ENCODE measurements around the gene FZD1. TPM values are rescaled to one million over a fixed set of nuclear protein-coding genes. Genes with fewer than 3 reads are reported as not detected.

FZD1 gene
- total and polyA plus RNA-seq, 8 donors: 1.8 to 12.9 (median 4.8) TPM

DNA sequence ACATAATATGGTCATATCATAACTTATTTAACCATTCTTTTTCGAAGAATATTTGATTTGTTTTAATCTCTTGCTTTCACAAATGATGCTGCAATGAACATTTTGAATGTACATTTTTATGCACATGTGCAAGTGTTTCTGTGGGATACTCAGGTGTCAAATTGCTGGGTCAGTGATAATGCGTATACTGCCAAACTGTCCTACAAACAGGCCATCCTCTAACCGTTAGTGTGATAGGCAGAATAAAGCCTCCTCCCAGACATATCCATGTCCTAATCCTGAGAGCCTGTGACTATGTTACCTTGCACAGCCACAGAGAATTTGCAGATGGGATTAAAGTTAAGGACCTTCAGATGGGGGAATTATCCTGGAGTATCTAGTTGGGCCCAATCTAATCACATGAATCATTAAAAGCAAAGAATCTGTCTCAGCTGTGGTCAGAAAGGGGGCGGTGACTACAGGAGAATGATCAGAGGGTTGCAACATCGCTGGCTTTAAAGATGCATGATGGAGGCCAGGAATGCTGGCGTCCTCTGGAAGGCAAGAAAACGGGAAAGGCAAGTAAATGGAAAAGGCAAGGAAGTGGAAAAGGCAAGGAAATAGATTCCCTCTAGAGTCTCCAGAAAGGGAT is 46.7 kb downstream of the FZD1 start:
- Histone ChIP-seq H3K27ac (peak overlapping the region in 3 of 5 donors; percentile 53 to 65 (median 58)), H3K4me3 (no peak overlapping the region), H3K4me1 (peaks cover 0 to 9% (median 2%) of the 10 kb centered on the region in 4 donors), H3K27me3 (no peaks in the 10 kb centered on the region), H3K36me3 (no peaks in the 10 kb centered on the region), H3K9me3 (no peaks in the 10 kb centered on the region)
- DNase-seq: no peak
- TF ChIP-seq POLR2AphosphoS5 (IDR thresholded peaks at IDR 0.05) (peak in 1 of 3 donors; percentile 18), POLR2A (IDR thresholded peaks at IDR 0.05) (no peak), EP300 (IDR thresholded peaks at IDR 0.05) (no peak)
- TF ChIP-seq, protein P1, sequence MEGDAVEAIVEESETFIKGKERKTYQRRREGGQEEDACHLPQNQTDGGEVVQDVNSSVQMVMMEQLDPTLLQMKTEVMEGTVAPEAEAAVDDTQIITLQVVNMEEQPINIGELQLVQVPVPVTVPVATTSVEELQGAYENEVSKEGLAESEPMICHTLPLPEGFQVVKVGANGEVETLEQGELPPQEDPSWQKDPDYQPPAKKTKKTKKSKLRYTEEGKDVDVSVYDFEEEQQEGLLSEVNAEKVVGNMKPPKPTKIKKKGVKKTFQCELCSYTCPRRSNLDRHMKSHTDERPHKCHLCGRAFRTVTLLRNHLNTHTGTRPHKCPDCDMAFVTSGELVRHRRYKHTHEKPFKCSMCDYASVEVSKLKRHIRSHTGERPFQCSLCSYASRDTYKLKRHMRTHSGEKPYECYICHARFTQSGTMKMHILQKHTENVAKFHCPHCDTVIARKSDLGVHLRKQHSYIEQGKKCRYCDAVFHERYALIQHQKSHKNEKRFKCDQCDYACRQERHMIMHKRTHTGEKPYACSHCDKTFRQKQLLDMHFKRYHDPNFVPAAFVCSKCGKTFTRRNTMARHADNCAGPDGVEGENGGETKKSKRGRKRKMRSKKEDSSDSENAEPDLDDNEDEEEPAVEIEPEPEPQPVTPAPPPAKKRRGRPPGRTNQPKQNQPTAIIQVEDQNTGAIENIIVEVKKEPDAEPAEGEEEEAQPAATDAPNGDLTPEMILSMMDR (IDR thresholded peaks at IDR 0.05): no peak
- WGBS, 5 donors: 72 to 75% (median 75%) methylated on average over 7 of the region's 7 CpGs
- intact Hi-C loops (cut with DNase I; ENCODE audit: low total_unique reads): no loop called here

DNA sequence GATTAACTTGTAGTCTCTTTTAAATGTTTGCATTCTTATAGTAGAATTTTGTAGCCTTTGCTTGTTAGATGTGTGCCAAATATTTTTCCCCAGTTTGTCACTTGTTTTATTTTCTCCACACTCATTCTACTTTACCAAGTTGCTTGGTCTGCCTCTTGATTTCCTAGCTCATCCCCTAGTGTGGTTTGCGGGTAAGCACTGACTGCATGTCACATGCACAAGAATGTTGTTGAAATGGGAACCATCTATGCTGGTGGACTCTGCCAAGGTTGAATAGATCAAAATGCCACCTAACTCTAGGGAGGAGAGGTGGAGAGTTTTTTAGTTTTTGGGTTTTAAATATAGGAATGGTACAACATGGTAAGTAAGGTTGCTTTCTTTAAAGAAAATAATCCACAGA is 47.6 kb downstream of the FZD1 start:
- TF ChIP-seq POLR2AphosphoS5 (IDR thresholded peaks at IDR 0.05): no peak
- no peak for TF ChIP-seq EP300 (IDR thresholded peaks at IDR 0.05)
- TF ChIP-seq, protein P1 (IDR thresholded peaks at IDR 0.05): no peak
- TF ChIP-seq POLR2A (IDR thresholded peaks at IDR 0.05): no peak
- 59 to 87% (median 80%) methylated on average over 1 of the region's 1 CpG for WGBS, 5 donors
- no peaks in the 10 kb centered on the region for H3K9me3 ChIP-seq
- DNase-seq: no peak
- H3K27ac ChIP-seq: no peak overlapping the region
- intact Hi-C loops (cut with DNase I; ENCODE audit: low total_unique reads): no loop called here
- peaks cover 0 to 9% (median 2%) of the 10 kb centered on the region in 4 donors for H3K4me1 ChIP-seq
- H3K4me3 ChIP-seq: no peak overlapping the region
- H3K27me3 ChIP-seq: no peaks in the 10 kb centered on the region
- H3K36me3 ChIP-seq: no peaks in the 10 kb centered on the region

DNA sequence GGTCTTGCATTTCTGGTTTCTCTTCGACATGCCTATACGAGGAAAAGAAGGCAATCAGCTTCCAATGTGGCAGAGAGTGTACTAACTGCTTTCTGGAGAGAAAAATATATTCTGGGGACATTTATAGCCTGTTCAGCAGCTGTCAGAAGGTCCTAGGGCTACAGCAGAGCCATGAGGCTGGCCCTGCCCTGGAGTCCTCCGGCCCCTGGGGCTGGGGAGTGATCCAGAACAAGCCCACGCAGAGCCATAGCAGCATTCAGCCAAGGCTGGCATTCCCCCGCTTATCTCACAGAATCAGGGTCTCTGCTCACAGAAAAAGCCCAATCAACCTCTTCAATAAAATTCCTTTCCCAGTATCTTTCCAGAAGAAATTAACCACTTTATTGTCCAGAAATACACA is 48.9 kb downstream of the FZD1 start:
- DNase-seq: no peak
- Histone ChIP-seq H3K36me3 (no peaks in the 10 kb centered on the region), H3K9me3 (no peaks in the 10 kb centered on the region), H3K27me3 (no peaks in the 10 kb centered on the region), H3K4me3 (no peak overlapping the region), H3K4me1 (peaks cover 0 to 9% (median 2%) of the 10 kb centered on the region in 4 donors), H3K27ac (no peak overlapping the region)
- TF ChIP-seq POLR2A (IDR thresholded peaks at IDR 0.05): no peak
- no peak for TF ChIP-seq EP300 (IDR thresholded peaks at IDR 0.05)
- WGBS, 5 donors: 86 to 90% (median 87%) methylated on average over 5 of the region's 5 CpGs
- intact Hi-C loops (cut with DNase I; ENCODE audit: low total_unique reads): no loop called here

DNA sequence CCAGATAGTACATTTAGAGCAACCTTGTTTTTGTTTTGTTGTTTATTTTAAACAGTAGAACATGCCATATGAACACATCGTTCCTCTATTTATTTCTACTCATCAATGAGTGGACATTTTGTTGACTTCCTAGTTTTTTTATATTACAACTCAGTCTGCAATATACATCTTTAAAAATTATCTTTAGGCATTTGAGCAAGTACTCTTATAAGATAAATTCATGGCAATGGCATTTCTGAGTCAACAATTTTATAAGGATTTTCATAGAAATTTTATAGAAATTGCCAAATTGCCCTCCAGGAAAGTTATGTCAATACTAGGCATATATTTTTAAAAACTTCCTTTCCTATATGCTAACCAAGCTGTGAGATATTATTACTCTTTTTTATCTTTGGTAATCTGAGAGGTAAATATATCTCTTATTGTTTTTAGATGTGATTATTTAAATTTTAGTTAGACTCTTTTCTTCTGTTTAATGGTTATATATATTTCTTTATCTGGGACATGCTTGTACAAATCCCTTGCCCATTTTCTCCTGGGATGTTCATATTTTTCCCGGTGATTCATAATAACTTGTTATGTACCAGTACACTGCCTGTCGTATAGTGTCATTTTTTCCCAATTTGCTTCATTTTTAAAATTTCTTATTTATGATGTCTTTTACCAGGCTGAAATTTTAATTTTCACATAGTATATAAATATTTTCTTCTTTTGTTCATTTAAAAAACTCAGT is 50.5 kb downstream of the FZD1 start:
- WGBS, 5 donors: 83 to 90% (median 87%) methylated on average over 3 of the region's 3 CpGs
- H3K4me3 ChIP-seq: no peak overlapping the region

More for the DNA sequence above, 50.5 kb downstream of the FZD1 start:
- H3K9me3 ChIP-seq: no peaks in the 10 kb centered on the region
- H3K4me1 ChIP-seq: peaks cover 0 to 9% (median 2%) of the 10 kb centered on the region in 4 donors
- no peak for TF ChIP-seq EP300 (IDR thresholded peaks at IDR 0.05)
- TF ChIP-seq, protein P1 (IDR thresholded peaks at IDR 0.05): no peak
- TF ChIP-seq POLR2A (IDR thresholded peaks at IDR 0.05): no peak
- TF ChIP-seq POLR2AphosphoS5 (IDR thresholded peaks at IDR 0.05): no peak
- H3K36me3 ChIP-seq: no peaks in the 10 kb centered on the region
- no peak overlapping the region for H3K27ac ChIP-seq
- no peak for DNase-seq
- intact Hi-C loops (cut with DNase I; ENCODE audit: low total_unique reads): no loop called here
- no peaks in the 10 kb centered on the region for H3K27me3 ChIP-seq
